Activated naive CD8-positive, alpha-beta T cell treated with anti-CD3 and anti-CD28 coated beads, Interleukin-2, amount 50 U/mL, for 16 hours (primary cell): ENCODE measurements around the gene ARF6.
"Not testable (repeated sequence)": the region's sequence is repeated elsewhere in the genome, so short reads cannot be mapped to it uniquely, and the experiment has no call there.

ENCODE experiments used
- DNase-seq: peaks from one replicate; pipeline ENCODE4 v3.0.0-alpha.2; 2020; ENCODE audit warnings: low read depth, low spot score

Gene ARF6

DNA sequence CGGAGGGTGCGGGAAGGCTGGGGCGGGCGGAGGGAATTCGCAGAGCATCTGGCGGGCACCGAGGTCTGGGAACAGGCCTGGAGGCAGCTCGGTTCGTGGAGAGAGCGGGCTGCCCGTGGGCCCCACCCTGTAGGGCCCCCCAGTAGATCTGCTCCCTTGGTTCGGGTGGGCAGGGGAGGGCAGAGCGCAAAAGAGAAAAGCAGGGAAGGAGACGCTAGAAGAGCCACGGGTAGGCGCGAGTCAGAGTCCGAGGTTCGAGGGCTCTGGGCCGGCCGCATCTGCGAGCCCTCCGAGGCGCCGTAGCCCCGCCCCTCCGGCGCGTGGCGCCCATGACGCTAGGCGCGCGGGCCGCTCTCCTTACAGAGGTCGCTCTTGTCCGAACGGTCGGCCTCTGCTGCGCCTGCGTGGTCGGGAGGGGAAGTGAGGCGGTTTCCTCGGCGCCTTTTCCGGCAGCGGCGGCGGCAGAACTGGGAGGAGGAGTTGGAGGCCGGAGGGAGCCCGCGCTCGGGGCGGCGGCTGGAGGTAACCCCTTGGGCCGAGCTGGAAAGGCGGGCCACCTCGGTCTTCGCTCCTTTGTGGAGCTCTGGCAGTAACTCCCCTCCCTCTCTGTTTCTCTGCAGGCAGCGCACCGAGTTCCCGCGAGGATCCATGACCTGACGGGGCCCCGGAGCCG lies at the start of gene ARF6:
ARF6 (plus strand) TSS at position 447 of the 673 bp plus-strand sequence. CDS start 655 bp downstream, outside the sequence.
- DNase-seq = peak; percentile 92

- no peak for DNase-seq
Observed at GRCh38 chr14:49849213-49849847, 43.6 kb upstream of the ARF6 start.

DNA sequence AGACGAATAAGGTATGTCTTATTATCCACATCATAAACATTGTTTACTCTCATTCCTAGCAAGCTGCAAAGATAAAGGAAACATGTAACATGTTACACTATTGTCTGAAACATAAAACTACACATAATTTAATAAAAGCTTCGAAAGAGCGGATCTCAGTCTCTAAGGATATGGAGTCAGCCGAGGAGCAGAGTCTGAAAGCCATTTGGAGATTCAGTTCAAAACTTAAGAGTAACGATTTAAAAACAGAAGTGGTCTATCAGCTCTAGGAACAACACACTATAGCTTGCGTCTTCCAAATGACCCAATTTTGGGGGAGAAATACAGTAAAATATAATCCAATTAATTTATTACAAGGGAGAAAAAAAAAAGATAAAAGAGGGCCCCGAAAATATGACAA lies 41.1 kb upstream of the ARF6 start:
- DNase-seq = no peak

GRCh38 chr14:49852301-49853157 lies 40.4 kb upstream of the ARF6 start, which contains the start of gene NEMF:
NEMF (minus strand) TSS chr14:49852788; CDS start chr14:49852753, 35 bp downstream.
- DNase-seq = peak; percentile 62

DNA sequence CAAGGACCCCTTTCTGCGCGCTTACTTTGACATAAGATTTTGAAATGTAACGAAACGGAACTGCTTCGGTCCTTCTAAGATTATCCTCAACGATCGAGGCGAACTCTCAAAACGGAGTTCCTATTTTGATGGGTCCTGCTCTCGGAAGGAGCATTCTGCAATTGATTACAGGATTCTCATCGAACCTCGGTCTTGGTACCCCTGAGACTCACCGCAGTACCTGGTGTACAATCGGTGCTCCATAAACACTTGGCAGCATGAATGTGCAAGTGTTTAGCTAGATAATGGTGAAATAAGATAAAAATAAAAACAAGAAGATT lies 39.8 kb upstream of the ARF6 start:
- no peak for DNase-seq

DNA sequence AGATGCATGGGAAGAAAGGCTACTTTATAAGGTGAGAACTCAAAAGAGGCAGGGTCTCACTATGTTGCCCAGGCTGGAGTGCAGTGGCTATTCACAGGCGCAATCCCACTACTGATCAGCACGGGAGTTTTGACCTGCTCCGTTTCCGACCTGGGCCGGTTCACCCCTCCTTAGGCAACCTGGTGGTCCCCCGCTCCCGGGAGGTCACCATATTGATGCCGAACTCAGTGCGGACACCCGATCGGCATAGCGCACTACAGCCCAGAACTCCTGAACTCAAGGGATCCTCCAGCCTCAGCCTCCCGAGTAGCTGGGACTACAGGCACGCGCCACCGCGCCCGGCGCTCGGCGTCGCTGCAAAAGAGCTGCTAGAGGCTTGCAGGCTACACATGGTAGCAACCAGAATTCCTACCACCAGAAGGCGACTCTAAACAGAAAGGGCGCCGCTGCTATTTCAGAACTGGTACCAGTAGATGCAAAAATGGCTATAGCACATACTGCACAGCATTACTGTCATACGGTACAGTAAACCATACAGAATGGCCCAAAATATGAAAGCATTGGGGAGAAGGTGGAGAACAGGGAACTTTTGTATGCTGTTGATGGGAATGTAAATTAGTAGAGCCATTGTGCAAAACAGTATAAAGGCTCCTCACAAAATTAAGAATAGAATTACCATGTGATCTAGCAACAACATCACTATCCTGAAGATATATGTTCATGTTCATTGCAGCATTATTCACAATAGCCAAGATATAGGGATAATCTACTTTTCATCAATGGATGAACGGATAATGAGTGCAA lies 39.1 kb upstream of the ARF6 start:
- peak; percentile 32 for DNase-seq

- DNase-seq = no peak
Observed at GRCh38 chr14:49857427-49858003, 35.4 kb upstream of the ARF6 start.

GRCh38 chr14:49858383-49858782 lies 34.5 kb upstream of the ARF6 start:
- DNase-seq = no peak

- DNase-seq = no peak
Observed at GRCh38 chr14:49860988-49861698, 31.7 kb upstream of the ARF6 start.

- peak; percentile 21 for DNase-seq
Observed at GRCh38 chr14:49861699-49862088, 31.2 kb upstream of the ARF6 start.

GRCh38 chr14:49862089-49862673 lies 30.7 kb upstream of the ARF6 start:
- peak; percentile 62 for DNase-seq

DNA sequence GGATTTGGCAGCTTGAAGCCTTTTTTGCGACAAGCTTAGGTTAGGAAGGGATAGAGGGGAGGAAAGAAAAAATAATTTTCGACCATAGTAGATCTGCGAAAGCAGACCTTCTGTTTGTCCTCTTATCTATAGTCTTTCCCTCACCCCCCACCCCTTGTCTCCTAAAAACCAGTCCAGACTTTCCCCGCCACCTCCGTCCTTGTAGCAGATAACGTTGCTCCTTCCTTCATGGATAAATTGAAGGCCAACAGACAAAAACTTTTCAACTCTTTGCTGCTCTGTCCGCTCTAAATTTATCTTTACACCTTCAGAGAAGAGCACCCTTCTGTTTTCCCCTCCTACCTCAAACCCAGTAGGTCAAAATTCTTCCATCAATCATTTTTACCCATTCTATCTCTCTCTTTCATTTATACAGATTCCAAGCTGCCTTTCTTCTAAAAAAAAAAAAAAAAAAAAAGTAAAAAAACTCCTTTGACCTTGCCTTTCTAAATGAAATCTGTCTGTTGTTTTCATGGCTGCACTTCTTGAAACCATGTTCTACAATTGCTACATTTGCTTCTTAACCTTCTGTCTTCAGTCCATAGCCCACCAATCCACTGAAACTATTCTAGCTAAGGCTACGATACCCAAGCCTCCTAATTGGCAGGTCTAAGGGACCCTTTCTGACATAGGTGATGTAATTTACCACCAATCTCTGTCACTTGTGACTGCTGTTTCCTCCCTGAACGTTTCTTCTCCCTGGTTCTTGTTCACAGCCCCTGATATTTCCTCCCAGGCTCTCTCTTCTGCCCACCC lies 29.2 kb upstream of the ARF6 start:
- no peak for DNase-seq

- peak; percentile 58 for DNase-seq
Observed at GRCh38 chr14:49865431-49865859, 27.4 kb upstream of the ARF6 start.

DNA sequence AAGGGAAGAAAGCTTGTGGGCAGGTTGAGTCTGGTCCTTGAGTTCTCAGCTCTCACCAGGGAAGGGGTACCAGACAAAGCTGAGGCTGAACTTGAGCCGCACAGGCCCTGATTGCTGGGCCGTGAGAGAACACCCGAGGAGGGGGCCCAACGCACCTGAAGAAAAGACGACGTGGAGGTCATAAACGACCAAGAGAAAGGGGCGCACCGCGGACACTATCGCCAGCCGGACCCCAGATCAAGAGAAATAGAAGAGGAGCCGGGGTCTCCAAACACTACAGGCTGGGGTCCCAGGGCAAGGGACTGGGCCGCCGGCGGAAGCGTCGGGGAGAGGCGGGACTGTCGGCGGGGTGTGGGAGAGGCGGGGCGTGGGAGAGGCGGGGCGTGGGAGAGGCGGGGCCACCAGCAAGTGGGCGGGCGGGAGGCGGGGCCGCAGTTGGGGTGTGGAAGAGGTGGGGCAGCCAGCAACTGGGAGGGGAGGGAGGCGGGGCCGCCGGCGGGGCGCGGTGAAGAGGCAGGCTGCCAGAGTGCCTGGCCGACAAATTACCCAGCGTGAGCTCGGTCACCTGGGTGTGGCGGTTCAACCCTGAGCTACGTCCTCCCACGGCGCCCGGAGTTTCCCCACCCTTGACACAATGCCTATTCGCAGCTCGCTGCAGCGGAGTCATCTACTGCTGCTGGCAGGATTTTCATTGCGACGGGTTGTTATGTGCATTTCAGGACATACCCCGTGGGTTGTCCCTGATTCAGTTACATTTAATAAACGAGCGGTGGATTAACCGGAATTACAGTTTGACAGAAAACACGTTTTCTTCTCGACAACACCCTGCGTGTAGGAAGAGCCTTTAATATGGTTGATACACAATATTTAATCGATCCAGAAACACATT lies 24.8 kb upstream of the ARF6 start:
- peak; percentile 95 for DNase-seq

- no peak for DNase-seq
Observed at GRCh38 chr14:49868720-49869114, 24.2 kb upstream of the ARF6 start.

GRCh38 chr14:49870908-49871307 lies 22.0 kb upstream of the ARF6 start:
- no peak for DNase-seq

- not testable (repeated sequence) for DNase-seq
Observed at GRCh38 chr14:49873548-49873947, 19.3 kb upstream of the ARF6 start.

DNA sequence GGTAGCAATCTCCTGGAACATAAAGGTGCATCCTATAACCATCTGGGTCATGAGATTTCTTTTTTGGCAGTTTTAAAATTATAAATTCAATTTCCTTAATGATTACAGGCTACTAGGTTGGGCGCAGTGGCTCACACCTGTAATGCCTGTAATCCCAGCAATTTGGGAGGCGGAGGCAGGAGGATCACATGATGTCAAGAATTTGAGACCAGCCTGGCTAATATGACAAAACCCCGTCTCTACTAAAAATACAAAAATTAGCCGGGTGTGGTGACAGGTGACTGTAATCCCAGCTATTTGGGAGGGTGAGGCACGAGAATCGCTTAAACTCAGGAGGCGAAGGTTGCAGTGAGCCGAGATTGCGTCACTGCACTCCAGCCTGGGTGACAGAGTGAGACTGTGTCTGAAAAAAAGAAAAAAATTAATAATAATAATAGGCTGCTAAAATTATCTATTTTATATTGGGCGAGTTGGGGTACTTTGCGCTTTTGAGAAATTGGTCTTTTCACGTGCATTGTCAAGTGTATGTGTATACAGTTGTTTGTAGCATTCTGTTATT lies 17.2 kb upstream of the ARF6 start:
- DNase-seq = no peak
